Fibroblast of the conjunctiva (primary cell): ENCODE data around the gene DLEC1.
A peak's percentile ranks its signal among the peaks of the same experiment; 100 is the strongest.
"Not testable (repeated sequence)": the region's sequence is repeated elsewhere in the genome, so short reads cannot be mapped to it uniquely, and the experiment has no call there.

Source experiments
- DNase-seq: peaks from one replicate; pipeline ENCODE4 v3.0.0-alpha.2; 2010; ENCODE audit warnings: low read depth

The DLEC1 gene

DNA sequence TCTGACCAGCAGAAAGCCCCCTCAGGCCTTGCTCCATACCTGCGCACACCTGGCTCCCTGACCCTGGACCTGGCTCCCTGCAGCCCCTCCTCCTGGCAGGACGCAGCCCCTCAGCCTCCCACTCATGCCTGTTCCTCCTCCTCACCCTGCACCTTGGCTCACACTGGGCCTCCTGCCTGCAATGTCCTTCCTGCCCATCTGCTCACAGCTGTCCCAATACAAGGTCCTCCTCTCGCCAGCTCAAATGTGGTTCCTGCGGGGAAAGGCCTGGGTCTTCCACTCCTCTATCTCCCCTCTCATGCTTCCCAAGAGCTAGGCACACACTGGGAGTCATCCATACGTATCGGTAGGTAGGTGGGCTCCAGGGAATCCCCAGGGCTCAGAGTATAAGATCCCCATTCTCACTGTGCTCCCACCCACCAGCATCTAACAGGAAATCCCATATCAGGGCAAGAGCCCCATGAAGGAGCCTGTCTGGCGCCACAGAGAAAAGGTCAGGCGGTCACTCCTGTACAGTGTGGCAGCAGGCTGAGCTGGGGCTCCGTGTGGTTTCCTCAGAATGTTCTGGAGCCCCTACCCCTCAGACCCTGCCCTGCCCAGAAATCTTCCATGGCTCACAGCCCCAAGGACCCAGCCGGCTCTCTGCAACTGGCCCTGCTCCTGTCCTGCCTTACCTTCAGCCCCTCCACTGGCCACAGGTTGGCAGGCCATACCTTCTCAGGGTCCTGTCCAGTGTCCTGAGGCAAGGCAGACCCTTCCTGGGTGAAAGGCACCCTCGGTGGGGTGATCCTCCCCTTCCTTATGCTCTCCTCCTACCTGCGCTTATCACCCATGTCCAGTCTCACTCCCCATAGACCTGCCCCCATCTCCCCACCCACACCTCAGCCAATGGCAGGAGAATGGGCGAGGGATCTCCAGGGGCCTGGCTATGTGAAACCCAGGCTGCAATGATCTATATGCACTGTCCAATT is 20.4 kb upstream of the DLEC1 start:
- DNase-seq, result no peak

GRCh38 chr3:38019658-38020341 is 19.2 kb upstream of the DLEC1 start:
- no peak for DNase-seq

DNA sequence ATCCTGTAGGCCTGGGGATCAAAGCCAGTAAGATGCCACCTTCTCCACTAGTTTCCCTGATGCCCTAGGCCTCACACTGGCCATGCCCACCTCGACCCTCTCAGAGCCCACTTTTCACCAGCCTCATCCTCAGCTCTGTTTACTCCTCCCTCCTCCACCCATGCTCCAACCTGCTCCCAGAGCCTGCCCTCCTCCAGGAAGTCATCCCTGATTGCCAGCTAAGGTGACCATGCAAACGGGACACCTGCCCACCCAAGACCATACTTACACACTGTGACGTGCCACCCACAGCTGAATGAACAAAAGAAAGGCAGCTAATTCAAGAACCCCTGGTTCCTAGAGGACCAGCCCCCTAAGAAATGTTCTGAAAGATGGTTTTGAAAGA is 18.7 kb upstream of the DLEC1 start:
- no peak for DNase-seq

DNA sequence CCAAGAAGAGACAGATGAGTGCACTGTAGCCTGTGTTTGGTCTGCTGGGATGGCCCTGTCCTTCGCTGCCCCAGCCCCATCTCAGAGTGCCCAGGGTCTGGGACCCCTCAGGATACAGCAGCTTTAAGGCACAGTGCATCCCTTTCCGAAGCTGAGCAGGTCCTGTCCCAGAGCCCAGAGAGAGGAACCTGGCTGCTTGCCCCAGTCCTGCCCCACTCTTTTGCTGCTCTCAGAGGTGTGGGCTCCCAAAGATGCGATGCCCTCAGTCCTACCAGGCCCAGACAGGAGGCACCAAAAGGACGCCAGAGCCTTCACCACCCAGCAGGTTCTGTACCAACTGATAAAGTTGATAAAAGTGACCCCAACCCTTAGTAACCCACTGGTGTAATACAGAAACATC is 17.8 kb upstream of the DLEC1 start:
- no peak for DNase-seq

DNA sequence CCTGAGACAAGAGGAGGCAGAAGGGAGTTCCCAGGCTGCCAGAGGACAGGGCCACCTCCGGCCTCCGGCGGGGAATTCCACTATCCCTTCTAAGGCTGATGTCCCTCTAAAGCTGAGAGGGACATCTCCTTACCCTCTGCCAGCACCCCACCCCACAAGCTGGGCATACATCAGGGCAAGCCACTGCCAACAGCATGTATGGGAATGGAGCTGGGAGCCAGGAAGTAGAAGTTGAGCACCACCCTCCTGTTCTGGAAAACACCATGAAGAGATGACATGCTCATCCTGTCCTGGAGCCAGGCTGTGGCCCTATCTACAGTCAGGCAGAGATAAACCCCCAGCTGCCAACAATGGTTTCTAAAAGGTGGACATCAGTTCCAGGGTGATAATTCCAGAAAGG is 16.7 kb upstream of the DLEC1 start:
- no peak for DNase-seq

DNA sequence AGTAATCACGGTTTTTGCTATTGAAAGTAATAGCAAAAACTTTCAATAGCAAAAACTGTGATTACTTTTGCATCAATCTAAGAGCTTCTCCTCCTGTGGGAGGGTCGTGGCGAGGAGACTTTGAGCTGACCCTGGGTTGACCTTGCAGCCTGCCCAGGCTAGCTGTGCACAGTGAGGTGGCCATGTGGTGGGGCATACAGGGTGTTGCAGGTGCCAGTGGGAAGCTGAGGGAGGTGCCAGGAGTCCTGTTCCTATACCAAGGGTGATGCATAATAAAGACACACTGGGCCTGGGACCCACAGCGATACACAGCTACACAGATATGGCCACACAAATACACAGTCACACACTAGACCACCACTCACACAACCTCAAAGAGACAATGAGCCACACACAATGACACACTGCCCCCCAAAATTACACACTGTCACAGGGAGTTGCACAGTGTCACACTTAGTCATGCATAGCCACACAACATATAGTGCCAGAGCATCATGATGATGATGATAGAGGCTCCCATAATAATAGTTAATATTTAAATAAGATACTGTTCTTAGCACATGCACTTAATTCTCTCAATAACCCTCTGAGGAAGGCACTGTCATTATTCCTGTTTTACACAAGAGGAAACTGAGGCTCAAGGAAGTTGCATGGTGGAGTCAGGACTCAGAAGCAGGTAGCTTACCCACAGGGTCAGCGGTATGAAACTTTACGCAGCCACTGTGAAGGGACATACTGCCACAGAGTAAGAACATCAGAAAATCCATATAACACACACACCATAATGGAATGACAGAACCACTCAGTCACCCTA is 15.9 kb upstream of the DLEC1 start:
- DNase-seq, result no peak

- no peak for DNase-seq
These were observed 12.2 kb upstream of the DLEC1 start for GRCh38 chr3:38026856-38027255.

GRCh38 chr3:38027466-38028465 is 11.2 kb upstream of the DLEC1 start:
- no peak for DNase-seq

- no peak for DNase-seq
These were observed 10.2 kb upstream of the DLEC1 start for GRCh38 chr3:38028621-38029361.

DNA sequence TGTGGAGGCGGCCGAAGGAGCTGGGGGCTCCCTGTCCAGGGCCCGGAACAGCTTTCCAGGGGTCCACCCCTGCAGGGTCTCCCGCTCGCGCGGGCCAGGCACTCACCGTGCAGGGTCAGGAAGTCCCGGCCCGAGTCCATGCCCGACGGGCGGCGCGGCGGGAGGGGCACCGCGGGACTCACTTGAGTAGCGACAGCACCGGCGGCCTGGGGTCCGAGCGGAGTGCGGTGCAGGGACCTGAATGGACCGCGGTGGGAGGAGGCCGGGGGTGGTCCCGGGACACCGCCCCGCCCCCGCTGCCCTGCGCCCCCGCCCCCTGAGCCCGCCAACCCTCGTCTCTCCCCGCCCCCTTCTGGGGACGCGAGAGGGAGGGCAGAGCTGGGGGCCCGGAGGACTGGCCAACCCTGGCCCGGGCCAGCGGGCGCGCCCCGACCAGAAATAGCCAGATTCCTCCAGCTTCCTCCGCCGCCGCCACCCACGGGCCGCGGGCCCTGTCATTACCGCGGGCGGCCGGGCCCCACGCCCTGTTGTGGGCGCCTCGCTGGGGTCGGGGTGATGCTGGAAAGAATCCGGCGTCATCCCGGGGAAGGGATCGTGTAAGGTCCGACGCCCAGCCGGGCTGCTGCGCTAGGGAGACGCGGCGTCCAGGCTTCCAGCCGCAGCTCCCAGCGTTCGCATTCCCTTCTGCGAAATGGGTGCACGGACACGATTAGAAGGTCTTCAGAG is 9.4 kb upstream of the DLEC1 start, which contains the start of gene PLCD1:
PLCD1 (minus strand) TSS at position 243 of the 726 bp plus-strand sequence; CDS start at position 140, 103 bp downstream.
- DNase-seq, result peak; percentile 60

DNA sequence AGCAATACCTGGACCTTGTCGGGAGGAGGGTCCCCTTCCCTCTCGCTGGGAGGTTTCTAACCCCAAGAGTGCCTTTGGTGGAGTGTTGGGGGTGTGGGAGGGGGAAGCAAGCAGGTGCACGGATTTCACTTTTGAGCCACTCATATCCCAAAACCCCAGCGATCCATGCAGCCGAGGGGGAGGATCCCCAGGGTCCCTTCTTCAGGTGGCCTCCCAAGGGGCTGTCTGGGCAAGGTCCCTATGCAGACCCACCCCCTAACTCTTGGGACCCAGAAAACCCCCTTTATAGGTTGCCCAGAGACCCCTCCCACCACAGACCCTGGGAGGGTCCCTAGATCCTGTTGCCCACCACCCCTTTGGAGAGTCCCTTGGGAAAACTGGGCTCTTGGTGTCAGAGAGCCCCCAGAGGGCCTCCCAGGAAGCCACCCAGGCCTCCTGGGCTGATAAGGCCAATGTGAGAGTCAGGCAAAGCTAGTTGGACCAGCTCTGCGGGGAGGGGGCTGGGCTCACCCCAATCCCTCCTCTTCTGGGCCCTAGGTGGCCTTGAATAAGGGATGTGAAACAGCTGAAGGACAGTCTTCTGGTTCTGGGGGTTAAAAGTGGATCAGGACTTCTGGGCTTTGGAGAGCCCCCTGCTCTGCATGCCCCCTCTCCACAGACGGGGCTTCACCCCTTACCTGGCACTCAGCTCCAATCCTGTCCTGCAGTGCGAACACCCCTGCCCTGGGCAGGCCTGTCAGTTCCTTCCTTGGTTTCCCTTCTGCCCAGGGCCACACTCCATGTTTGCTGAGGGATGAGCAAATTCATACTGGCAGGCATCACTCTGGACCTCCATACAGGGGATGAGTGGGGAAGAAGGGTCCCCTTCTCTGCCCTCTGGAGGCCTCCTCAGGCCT is 8.6 kb upstream of the DLEC1 start:
- DNase-seq, result no peak

DNA sequence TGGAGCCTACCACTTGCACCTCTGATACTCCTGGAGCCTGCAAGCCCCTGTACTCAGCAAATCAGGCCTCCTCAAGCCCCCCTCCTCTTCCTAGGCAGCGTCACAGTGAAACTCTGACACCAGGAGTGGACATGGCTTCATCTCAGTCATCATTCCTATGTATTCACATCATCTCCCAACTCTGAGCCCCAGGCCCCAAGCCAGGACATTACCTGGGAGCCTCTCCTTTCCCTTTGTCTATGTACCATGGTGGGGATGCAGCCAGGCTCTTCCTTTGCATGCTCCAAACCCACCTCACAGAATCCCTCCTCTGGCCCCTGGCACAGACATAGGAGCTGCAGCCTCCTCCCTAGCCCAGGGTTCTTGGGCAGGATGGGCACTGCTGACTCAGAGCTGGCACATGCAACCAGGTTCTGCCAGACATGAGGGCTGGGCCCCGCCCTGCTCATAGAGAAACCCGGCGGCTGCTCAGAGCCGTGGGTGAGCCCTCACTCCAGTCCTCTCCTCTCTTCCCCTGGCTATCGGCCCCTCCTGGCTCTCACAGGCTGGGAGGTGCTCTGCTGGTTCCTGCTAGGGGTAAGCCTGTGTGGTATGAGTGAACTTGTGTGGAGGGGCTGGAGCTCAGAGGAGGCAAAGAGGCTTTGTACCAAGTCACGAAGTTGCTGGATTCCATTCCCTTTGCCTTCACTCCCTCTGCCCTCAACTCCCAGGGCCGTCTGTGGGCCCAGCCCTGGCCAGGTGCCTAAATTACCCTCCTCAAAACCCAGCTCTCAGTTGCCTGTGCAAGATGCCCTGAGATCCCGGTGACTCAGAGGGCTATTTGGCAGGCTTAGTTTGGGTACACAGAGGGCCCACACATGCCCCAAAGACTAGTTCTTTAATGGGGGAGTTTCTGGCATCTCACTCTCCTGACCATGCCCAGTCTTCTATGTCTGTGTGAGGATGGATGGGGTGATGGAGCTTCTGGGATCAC is 7.7 kb upstream of the DLEC1 start:
- peak; percentile 37 for DNase-seq

- DNase-seq, result no peak
These were observed 6.6 kb upstream of the DLEC1 start for GRCh38 chr3:38032328-38032865.

DNA sequence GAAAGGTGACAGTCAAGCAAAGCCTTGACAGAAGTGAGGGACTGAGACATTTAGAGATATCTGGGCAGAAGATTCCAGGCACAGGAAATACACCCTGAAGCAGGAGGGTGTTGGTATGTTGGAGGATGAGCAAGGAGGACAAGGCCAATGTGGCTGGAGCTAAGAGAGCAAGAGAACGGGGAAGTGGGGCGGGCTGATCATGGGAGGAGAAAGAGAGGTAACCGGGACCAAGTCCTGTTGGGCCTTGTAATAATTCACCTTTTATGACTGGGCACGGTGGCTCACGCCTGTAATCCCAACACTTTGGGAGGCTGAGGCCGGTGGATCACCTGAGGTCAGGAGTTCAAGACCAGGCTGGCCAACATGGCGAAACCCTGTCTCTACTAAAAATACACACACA is 5.4 kb upstream of the DLEC1 start:
- DNase-seq, result not testable (repeated sequence)

GRCh38 chr3:38034335-38034734 is 4.7 kb upstream of the DLEC1 start:
- DNase-seq, result not testable (repeated sequence)

GRCh38 chr3:38036286-38036685 is 2.7 kb upstream of the DLEC1 start:
- DNase-seq, result no peak

GRCh38 chr3:38036906-38037305 is 2.1 kb upstream of the DLEC1 start:
- no peak for DNase-seq
